Breast epithelium (tissue), 4 donors: ENCODE results near the gene CROCC2. TPM values are rescaled to one million over a fixed set of nuclear protein-coding genes. Genes with fewer than 3 reads are reported as not detected.

Source experiments
- DNase-seq, 2 donors: peaks; one replicate each; pipeline ENCODE4 v3.0.0-alpha.2; 2019; ENCODE audit warnings: low spot score in 2 of 2
- H3K27ac ChIP-seq, 2 donors: fragments of 200-600 bp; sonication (generic) in 1 of 2; one replicate each; pipeline ENCODE4 v1.5.1; 2016 to 2019; ENCODE audit warnings: mild to moderate bottlenecking in 1 of 2
- H3K27me3 ChIP-seq, 2 donors: fragments of 200-600 bp; sonication (generic) in 1 of 2; one replicate each; pipeline versions ENCODE4 v1.5.1 to v1.6.0; 2017 to 2019; ENCODE audit warnings: control low read depth in 1 of 2, mild to moderate bottlenecking in 1 of 2
- H3K36me3 ChIP-seq: fragments of 200-600 bp; one replicate; pipeline ENCODE4 v1.5.1; 2019
- H3K4me1 ChIP-seq, 2 donors: fragments of 200-600 bp; sonication (generic); one replicate each; pipeline ENCODE4 v1.5.1; 2016 to 2019; ENCODE audit warnings: control low read depth in 1 of 2
- H3K4me3 ChIP-seq, 3 donors: fragments of 200-600 bp; sonication (generic); 1 replicate in 2 of 3; 2 replicates in 1 of 3; pipeline ENCODE4 v1.5.1; 2016 to 2019; ENCODE audit warnings: mild to moderate bottlenecking in 3 of 3, moderate library complexity in 2 of 3
- H3K9me3 ChIP-seq, 2 donors: fragments of 200-600 bp; sonication (generic) in 1 of 2; one replicate each; pipeline ENCODE4 v1.5.1; 2016 to 2019; ENCODE audit warnings: control low read depth in 1 of 2
- POLR2A ChIP-seq: fragments of 450-650 bp; IDR thresholded peaks from one replicate; pipeline ENCODE4 v1.6.1; 2016; ENCODE audit warnings: antibody characterized with exemption, mild to moderate bottlenecking, moderate library complexity
- POLR2AphosphoS5 ChIP-seq, 3 donors: sonication (generic); formaldehyde crosslinking; IDR thresholded peaks; one replicate each; pipeline ENCODE4 v1.6.1; 2017; ENCODE audit warnings: antibody characterized with exemption in 3 of 3
- intact Hi-C: fragments of 100-400 bp; cut with DNase I; formaldehyde crosslinking; loops from one replicate; pipeline ENCODE4 v1.15.1; 2023; ENCODE audit warnings: low total_unique reads
- total RNA-seq, 3 donors: library from RNA; depleted of rRNA; stranded (reverse); fragments of >200 nt; gene quantifications; one replicate each; pipeline ENCODE4 v1.1.0, GENCODE V29; 2016
- TF ChIP-seq, protein P1 (sequence below), 3 donors: fragments of 450-650 bp; IDR thresholded peaks; one replicate each; pipeline ENCODE4 v1.5.1; 2016 to 2017; ENCODE audit warnings: antibody characterized with exemption in 3 of 3, mild to moderate bottlenecking in 3 of 3, moderate library complexity in 3 of 3

The CROCC2 gene
- total RNA-seq, 3 donors from 2014 or later = 0.33 TPM; not detected in 2

GRCh38 chr2:240983996-240984498 is 77.9 kb downstream of the CROCC2 start:
- no peaks in the 10 kb centered on the region for H3K36me3 ChIP-seq
- no peak overlapping the region for H3K4me3 ChIP-seq
- no peak for DNase-seq
- intact Hi-C loops = no loop called here
- H3K27ac ChIP-seq = peak overlapping the region in 1 of 2 donors; percentile 9
- peaks cover 0 to 10% of the 10 kb centered on the region in 2 donors for H3K4me1 ChIP-seq
- TF ChIP-seq, protein P1, sequence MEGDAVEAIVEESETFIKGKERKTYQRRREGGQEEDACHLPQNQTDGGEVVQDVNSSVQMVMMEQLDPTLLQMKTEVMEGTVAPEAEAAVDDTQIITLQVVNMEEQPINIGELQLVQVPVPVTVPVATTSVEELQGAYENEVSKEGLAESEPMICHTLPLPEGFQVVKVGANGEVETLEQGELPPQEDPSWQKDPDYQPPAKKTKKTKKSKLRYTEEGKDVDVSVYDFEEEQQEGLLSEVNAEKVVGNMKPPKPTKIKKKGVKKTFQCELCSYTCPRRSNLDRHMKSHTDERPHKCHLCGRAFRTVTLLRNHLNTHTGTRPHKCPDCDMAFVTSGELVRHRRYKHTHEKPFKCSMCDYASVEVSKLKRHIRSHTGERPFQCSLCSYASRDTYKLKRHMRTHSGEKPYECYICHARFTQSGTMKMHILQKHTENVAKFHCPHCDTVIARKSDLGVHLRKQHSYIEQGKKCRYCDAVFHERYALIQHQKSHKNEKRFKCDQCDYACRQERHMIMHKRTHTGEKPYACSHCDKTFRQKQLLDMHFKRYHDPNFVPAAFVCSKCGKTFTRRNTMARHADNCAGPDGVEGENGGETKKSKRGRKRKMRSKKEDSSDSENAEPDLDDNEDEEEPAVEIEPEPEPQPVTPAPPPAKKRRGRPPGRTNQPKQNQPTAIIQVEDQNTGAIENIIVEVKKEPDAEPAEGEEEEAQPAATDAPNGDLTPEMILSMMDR (IDR thresholded peaks at IDR 0.05) = no peak
- TF ChIP-seq POLR2AphosphoS5 (IDR thresholded peaks at IDR 0.05) (no peak), POLR2A (no peak)
- H3K9me3 ChIP-seq = peaks cover 3 to 8% of the 10 kb centered on the region in 2 donors
- no peaks in the 10 kb centered on the region for H3K27me3 ChIP-seq

GRCh38 chr2:240985881-240986786 is 80.0 kb downstream of the CROCC2 start:
- Histone ChIP-seq H3K36me3 (no peaks in the 10 kb centered on the region), H3K4me1 (peaks cover 1 to 11% of the 10 kb centered on the region in 2 donors), H3K4me3 (no peak overlapping the region), H3K27me3 (no peaks in the 10 kb centered on the region), H3K9me3 (peaks cover 3 to 8% of the 10 kb centered on the region in 2 donors), H3K27ac (peak overlapping the region in 1 of 2 donors; percentile 95)
- DNase-seq = no peak
- TF ChIP-seq, protein P1 (IDR thresholded peaks at IDR 0.05) = no peak
- TF ChIP-seq POLR2AphosphoS5 (IDR thresholded peaks at IDR 0.05) (no peak), POLR2A (no peak)
- intact Hi-C loops = no loop called here

GRCh38 chr2:240986787-240987411 is 80.8 kb downstream of the CROCC2 start:
- H3K27me3 ChIP-seq = no peaks in the 10 kb centered on the region
- TF ChIP-seq, protein P1 (IDR thresholded peaks at IDR 0.05) = no peak
- TF ChIP-seq POLR2AphosphoS5 (IDR thresholded peaks at IDR 0.05) (peak in 2 of 3 donors; percentile 39 to 93), POLR2A (no peak)
- H3K27ac ChIP-seq = peak overlapping the region; percentile 33 to 95
- H3K36me3 ChIP-seq = no peaks in the 10 kb centered on the region
- no peak for DNase-seq
- intact Hi-C loops = no loop called here
- peaks cover 3 to 8% of the 10 kb centered on the region in 2 donors for H3K9me3 ChIP-seq
- no peak overlapping the region for H3K4me3 ChIP-seq
- peaks cover 8 to 19% of the 10 kb centered on the region in 2 donors for H3K4me1 ChIP-seq

DNA sequence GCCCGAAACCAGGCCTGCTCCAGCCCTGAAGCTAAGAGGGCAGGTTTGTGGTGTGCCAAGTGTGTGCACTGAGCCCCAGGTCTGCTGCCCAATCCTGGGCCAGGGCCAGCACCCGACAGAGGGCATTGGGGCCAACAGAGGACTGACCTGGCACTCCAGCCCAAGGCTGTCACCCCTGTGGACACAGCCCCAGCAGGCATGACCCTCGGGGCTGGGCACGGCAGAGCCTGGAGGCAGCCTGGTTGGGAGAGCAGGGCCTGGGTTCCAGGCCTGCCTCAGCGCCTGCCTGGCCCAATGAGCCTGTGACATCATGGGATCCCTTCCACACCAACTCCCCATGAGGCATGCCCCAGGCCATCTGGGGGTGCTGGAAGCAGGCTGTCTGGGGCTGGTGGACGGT is 81.5 kb downstream of the CROCC2 start:
- Histone ChIP-seq H3K27ac (peak overlapping the region; percentile 33 to 95), H3K36me3 (no peaks in the 10 kb centered on the region), H3K9me3 (peaks cover 3 to 8% of the 10 kb centered on the region in 2 donors), H3K4me1 (peaks cover 15 to 26% of the 10 kb centered on the region in 2 donors), H3K4me3 (no peak overlapping the region), H3K27me3 (no peaks in the 10 kb centered on the region)
- DNase-seq = no peak
- TF ChIP-seq POLR2AphosphoS5 (IDR thresholded peaks at IDR 0.05) = no peak
- no peak for TF ChIP-seq POLR2A
- TF ChIP-seq, protein P1 (IDR thresholded peaks at IDR 0.05) = no peak
- intact Hi-C loops = no loop called here
